GM18858 (cell line): ENCODE results near the gene OR10G8.

Source experiments
- ATAC-seq: cut with Tn5 transposase; IDR thresholded peaks from one replicate; pipeline ENCODE4 v1.9.1; 2021; ENCODE audit not compliant: unreplicated experiment

Gene OR10G8

DNA sequence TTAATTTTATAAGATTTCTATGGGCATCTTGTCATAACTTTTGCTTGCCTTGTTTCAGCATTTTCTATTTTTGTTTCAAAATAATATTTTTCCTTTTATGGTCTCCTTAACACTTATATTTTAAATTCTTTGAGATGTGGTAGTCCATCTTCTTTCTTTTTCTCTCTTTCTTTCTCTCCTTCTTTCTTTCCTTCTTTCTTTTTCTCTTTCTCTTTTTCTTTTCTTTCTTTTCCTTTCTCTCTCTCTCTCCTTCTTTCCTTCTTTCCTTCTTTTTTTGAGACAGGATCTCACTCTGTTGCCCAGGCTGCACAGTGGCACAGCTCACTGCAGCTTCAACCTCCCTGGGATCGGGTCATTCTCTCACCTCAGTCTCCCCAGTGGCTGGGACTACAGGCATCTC, 50.7 kb downstream of the OR10G8 start:
- ATAC-seq = no peak

DNA sequence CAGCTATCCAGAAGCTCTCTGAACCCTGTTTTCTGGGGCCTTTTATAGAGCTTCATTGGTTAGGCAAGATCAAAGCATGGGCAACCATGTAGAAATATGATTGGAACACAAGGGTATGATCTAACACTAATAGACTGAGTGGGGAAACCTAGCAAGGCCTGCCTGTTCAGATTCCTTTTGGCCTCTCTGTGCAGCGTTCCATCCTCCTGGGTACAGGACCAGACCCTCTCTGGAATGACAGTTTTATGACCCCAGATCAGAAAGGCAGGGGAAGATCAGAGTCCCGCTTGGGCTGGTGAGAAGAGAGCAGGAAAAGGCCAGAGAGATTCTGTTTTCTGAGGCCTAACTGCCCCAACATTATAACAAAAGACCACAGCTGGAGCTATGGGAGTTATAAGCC, 52.0 kb downstream of the OR10G8 start:
- ATAC-seq = no peak

GRCh38 chr11:124079631-124080326, 53.2 kb downstream of the OR10G8 start:
- ATAC-seq = no peak
